Stimulated activated CD4-positive, alpha-beta T cell treated with anti-CD3 and anti-CD28 coated beads, Interleukin-15, amount 100 ng/mL, for 48 hours (primary cell): ENCODE measurements around the gene CD180.

ENCODE experiments used
- DNase-seq, 2 donors: peaks; one replicate each; pipeline ENCODE4 v3.0.0-alpha.2; 2020; ENCODE audit warnings: low read depth in 2 of 2

CD180 gene

GRCh38 chr5:67196537-67197059 is at the start of gene CD180:
Gene CD180, minus strand, starts transcription at chr5:67196799. Its CDS starts 158 bp downstream, at chr5:67196641.
- no peak for DNase-seq

GRCh38 chr5:67246108-67246507 is 49.5 kb upstream of the CD180 start:
- DNase-seq = no peak

- no peak for DNase-seq
Measured at GRCh38 chr5:67245259-67245846, 48.8 kb upstream of the CD180 start.

- no peak for DNase-seq
Measured at GRCh38 chr5:67244345-67244793, 47.8 kb upstream of the CD180 start.

GRCh38 chr5:67243944-67244343 is 47.3 kb upstream of the CD180 start:
- no peak for DNase-seq

GRCh38 chr5:67243349-67243748 is 46.8 kb upstream of the CD180 start:
- no peak for DNase-seq

GRCh38 chr5:67241326-67241725 is 44.7 kb upstream of the CD180 start:
- DNase-seq = no peak

- DNase-seq = no peak
Measured at GRCh38 chr5:67240846-67241245, 44.2 kb upstream of the CD180 start.

GRCh38 chr5:67240065-67240464 is 43.5 kb upstream of the CD180 start:
- no peak for DNase-seq

- no peak for DNase-seq
Measured at GRCh38 chr5:67238191-67238590, 41.6 kb upstream of the CD180 start.

- DNase-seq = no peak
Measured at GRCh38 chr5:67235399-67236110, 39.0 kb upstream of the CD180 start.

- no peak for DNase-seq
Measured at GRCh38 chr5:67234671-67235176, 38.1 kb upstream of the CD180 start.

- DNase-seq = no peak
Measured at GRCh38 chr5:67233075-67233474, 36.5 kb upstream of the CD180 start.

GRCh38 chr5:67223211-67223610 is 26.6 kb upstream of the CD180 start:
- DNase-seq = no peak

- no peak for DNase-seq
Measured at GRCh38 chr5:67222243-67223025, 25.8 kb upstream of the CD180 start.

- peak in 1 of 2 donors; percentile 25 for DNase-seq
Measured at GRCh38 chr5:67221487-67222242, 25.1 kb upstream of the CD180 start.

GRCh38 chr5:67216564-67216963 is 20.0 kb upstream of the CD180 start:
- no peak for DNase-seq

- peak; percentile 46 to 47 for DNase-seq
Measured at GRCh38 chr5:67215519-67216471, 19.2 kb upstream of the CD180 start.

GRCh38 chr5:67214707-67215447 is 18.3 kb upstream of the CD180 start:
- DNase-seq = no peak

GRCh38 chr5:67214036-67214435 is 17.4 kb upstream of the CD180 start:
- no peak for DNase-seq
